Measurements from ENCODE around the gene ARL5A.

ARL5A gene

GRCh38 chr2:151826737-151827157 is 1.5 kb downstream of the ARL5A start:
- peak overlapping the region; percentile 79 for H3K27ac ChIP-seq (replicated peaks)
- DNase-seq (ENCODE audit: low read depth in 1 of 2, low spot score in 1 of 2): peak; percentile 24 to 29
- no peaks in the 10 kb centered on the region for H3K27me3 ChIP-seq (ENCODE audit: insufficient read depth, poor library complexity, severe bottlenecking)
- TF ChIP-seq CTCF (IDR thresholded peaks at IDR 0.05; ENCODE audit: insufficient read depth, low read length) (no peak), POLR2AphosphoS5 (IDR thresholded peaks at IDR 0.05; ENCODE audit: low read depth) (no peak), REST (IDR thresholded peaks at IDR 0.05; ENCODE audit: insufficient replicate concordance, low read depth) (no peak), SPI1 (IDR thresholded peaks at IDR 0.05; ENCODE audit: borderline replicate concordance, low read depth) (no peak), GABPA (IDR thresholded peaks at IDR 0.05; ENCODE audit: low read depth) (no peak)
- H3K4me3 ChIP-seq (replicated peaks; ENCODE audit: insufficient read depth, low read length): peak overlapping the region; percentile 96

- Histone ChIP-seq H3K27ac (replicated peaks) (no peak overlapping the region), H3K27me3 (ENCODE audit: insufficient read depth, poor library complexity, severe bottlenecking) (no peaks in the 10 kb centered on the region)
Observed at GRCh38 chr2:151824886-151825285, 3.3 kb downstream of the ARL5A start.

GRCh38 chr2:151823651-151824050 is 4.6 kb downstream of the ARL5A start:
- Histone ChIP-seq H3K27me3 (ENCODE audit: insufficient read depth, poor library complexity, severe bottlenecking) (no peaks in the 10 kb centered on the region), H3K27ac (replicated peaks) (no peak overlapping the region), H3K4me3 (replicated peaks; ENCODE audit: insufficient read depth, low read length) (no peak overlapping the region)
- TF ChIP-seq POLR2AphosphoS5 (IDR thresholded peaks at IDR 0.05; ENCODE audit: low read depth) (no peak), GABPA (IDR thresholded peaks at IDR 0.05; ENCODE audit: low read depth) (no peak), SPI1 (IDR thresholded peaks at IDR 0.05; ENCODE audit: borderline replicate concordance, low read depth) (no peak), CTCF (IDR thresholded peaks at IDR 0.05; ENCODE audit: insufficient read depth, low read length) (no peak), REST (IDR thresholded peaks at IDR 0.05; ENCODE audit: insufficient replicate concordance, low read depth) (no peak)
- DNase-seq (ENCODE audit: low read depth in 1 of 2, low spot score in 1 of 2): no peak

More at GRCh38 chr2:151824886-151825285, 3.3 kb downstream of the ARL5A start:
- no peak for TF ChIP-seq POLR2AphosphoS5 (IDR thresholded peaks at IDR 0.05; ENCODE audit: low read depth)
- TF ChIP-seq REST (IDR thresholded peaks at IDR 0.05; ENCODE audit: insufficient replicate concordance, low read depth): no peak
- no peak for TF ChIP-seq CTCF (IDR thresholded peaks at IDR 0.05; ENCODE audit: insufficient read depth, low read length)
- TF ChIP-seq SPI1 (IDR thresholded peaks at IDR 0.05; ENCODE audit: borderline replicate concordance, low read depth): no peak
- TF ChIP-seq GABPA (IDR thresholded peaks at IDR 0.05; ENCODE audit: low read depth): no peak
- no peak overlapping the region for H3K4me3 ChIP-seq (replicated peaks; ENCODE audit: insufficient read depth, low read length)
- DNase-seq (ENCODE audit: low read depth in 1 of 2, low spot score in 1 of 2): no peak

All from HL-60 (cell line).